ENCODE measurements around the gene GCLC.

GCLC gene

GRCh38 chr6:53546281-53546680, 1.4 kb upstream of the GCLC start:
- Histone ChIP-seq H3K9me3 (ENCODE audit: control extremely low read depth in 1 of 5, control insufficient read depth in 4 of 5, insufficient read depth in 2 of 5, low read depth in 1 of 5, low read length in 4 of 5) (peaks cover 0 to 3% (median 0%) of the 10 kb centered on the region in 5 experiments), H3K27me3 (replicated peaks in 2 of 5; ENCODE audit: control insufficient read depth in 4 of 5, insufficient read depth in 5 of 5, low read length in 4 of 5) (no peaks in the 10 kb centered on the region), H3K4me1 (ENCODE audit: control extremely low read depth in 1 of 4, control insufficient read depth in 4 of 4, insufficient read depth in 4 of 4, low read length in 3 of 4) (peaks cover 3 to 42% (median 27%) of the 10 kb centered on the region in 4 experiments), H3K4me3 (ENCODE audit: control insufficient read depth in 1 of 7, extremely low read depth in 1 of 7, insufficient read depth in 4 of 7, low read depth in 2 of 7, low read length in 6 of 7) (no peak overlapping the region), H3K36me3 (ENCODE audit: control insufficient read depth in 4 of 4, insufficient read depth in 4 of 4, low read length in 3 of 4) (no peaks in the 10 kb centered on the region), H3K27ac (ENCODE audit: insufficient read depth in 1 of 2, low read depth in 1 of 2, low read length in 2 of 2, poor library complexity in 1 of 2, severe bottlenecking in 2 of 2) (no peak overlapping the region)
- ChIA-PET CTCF (interaction anchor here (0.7 to 1.0 kb wide), 4 partner anchors 9 to 123 kb away, joined by 3 to 4 read pairs (median 3); no protein-coding TSS in a partner anchor), POLR2A (no interaction called here)
- 100% methylated on average over 1 of the region's 2 CpGs for whole genome bisulfite sequencing (ENCODE audit: insufficient coverage)
- no peak for DNase-seq

DNA sequence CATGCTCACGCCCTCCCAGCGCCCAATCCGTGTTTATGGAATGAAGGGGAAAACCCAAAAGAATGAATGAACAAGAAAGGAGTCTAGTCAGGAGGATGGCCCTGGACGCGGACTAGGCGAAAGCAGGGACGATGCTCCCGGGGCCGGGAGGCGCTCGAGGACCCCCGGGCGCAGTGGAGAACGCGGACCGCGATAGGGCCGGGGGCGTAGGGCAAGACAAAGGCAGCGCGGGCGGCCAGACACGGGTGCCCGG, 758 bp downstream of the GCLC start:
- Histone ChIP-seq H3K27ac (ENCODE audit: insufficient read depth in 1 of 2, low read depth in 1 of 2, low read length in 2 of 2, poor library complexity in 1 of 2, severe bottlenecking in 2 of 2) (peak overlapping the region; percentile 73 to 86), H3K4me1 (ENCODE audit: control extremely low read depth in 1 of 4, control insufficient read depth in 4 of 4, insufficient read depth in 4 of 4, low read length in 3 of 4) (peaks cover 3 to 47% (median 27%) of the 10 kb centered on the region in 4 experiments), H3K27me3 (replicated peaks in 2 of 5; ENCODE audit: control insufficient read depth in 4 of 5, insufficient read depth in 5 of 5, low read length in 4 of 5) (no peaks in the 10 kb centered on the region), H3K36me3 (ENCODE audit: control insufficient read depth in 4 of 4, insufficient read depth in 4 of 4, low read length in 3 of 4) (peaks cover 0 to 5% (median 1%) of the 10 kb centered on the region in 4 experiments), H3K9me3 (ENCODE audit: control extremely low read depth in 1 of 5, control insufficient read depth in 4 of 5, insufficient read depth in 2 of 5, low read depth in 1 of 5, low read length in 4 of 5) (no peaks in the 10 kb centered on the region), H3K4me3 (ENCODE audit: control insufficient read depth in 1 of 7, extremely low read depth in 1 of 7, insufficient read depth in 4 of 7, low read depth in 2 of 7, low read length in 6 of 7) (peak overlapping the region; percentile 74 to 91 (median 84))
- WGBS (ENCODE audit: insufficient coverage), result 0% methylated on average over 24 of the region's 24 CpGs
- ChIA-PET CTCF (interaction anchor here (1.2 to 1.7 kb wide), 6 partner anchors 12 to 118 kb away, joined by 3 to 13 read pairs (median 4); no protein-coding TSS in a partner anchor), POLR2A (no interaction called here)
- no peak for DNase-seq

DNA sequence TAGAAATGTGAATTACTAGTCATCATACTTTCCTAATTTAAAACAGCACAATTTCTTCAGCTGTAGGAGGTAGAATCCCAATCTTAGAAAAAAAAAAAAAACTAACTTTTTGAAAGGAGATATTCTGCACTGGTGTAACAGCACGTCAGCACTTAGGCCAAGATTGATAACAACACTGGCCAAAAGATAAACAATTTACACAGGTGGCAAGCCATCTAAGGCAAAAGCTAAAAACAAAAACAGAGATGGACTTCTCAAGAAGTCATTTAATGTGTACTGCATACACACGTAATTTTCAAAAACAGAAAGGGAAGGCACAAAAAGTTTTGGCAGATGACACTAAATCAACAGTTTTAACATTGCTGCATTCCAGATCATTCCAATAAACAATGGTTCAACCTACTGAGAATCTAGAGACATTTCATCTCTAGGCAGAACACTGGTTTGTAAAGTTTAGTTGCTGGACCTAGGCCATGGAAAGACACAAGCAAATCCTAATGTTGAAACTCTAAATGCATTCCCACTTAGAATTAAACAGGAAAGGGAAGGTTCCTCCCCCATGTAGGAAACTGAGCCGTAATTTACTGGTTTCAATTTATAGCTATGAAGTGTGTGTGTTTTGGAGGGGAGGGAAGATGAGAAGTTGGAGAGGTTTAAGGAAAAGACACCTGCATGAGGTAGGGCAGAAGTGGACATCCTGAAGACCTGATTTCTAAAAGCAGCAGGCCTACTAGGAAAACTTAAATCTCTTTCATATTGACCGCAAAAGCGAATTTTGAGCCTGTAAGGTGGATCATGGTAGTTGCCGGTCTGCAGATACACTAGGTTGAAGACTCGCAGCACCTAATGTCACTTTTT, 1.3 kb downstream of the GCLC start:
- POLR2A ChIA-PET, result no interaction called here
- no peaks in the 10 kb centered on the region for H3K9me3 ChIP-seq (ENCODE audit: control extremely low read depth in 1 of 5, control insufficient read depth in 4 of 5, insufficient read depth in 2 of 5, low read depth in 1 of 5, low read length in 4 of 5)
- CTCF ChIA-PET, result interaction anchor here (1.2 to 1.7 kb wide), 6 partner anchors 11 to 118 kb away, joined by 3 to 13 read pairs (median 4); no protein-coding TSS in a partner anchor
- H3K36me3 ChIP-seq (ENCODE audit: control insufficient read depth in 4 of 4, insufficient read depth in 4 of 4, low read length in 3 of 4), result peaks cover 0 to 6% (median 3%) of the 10 kb centered on the region in 4 experiments
- peaks cover 3 to 47% (median 26%) of the 10 kb centered on the region in 4 experiments for H3K4me1 ChIP-seq (ENCODE audit: control extremely low read depth in 1 of 4, control insufficient read depth in 4 of 4, insufficient read depth in 4 of 4, low read length in 3 of 4)
- H3K27ac ChIP-seq (ENCODE audit: insufficient read depth in 1 of 2, low read depth in 1 of 2, low read length in 2 of 2, poor library complexity in 1 of 2, severe bottlenecking in 2 of 2), result peak overlapping the region in 1 of 2 experiments; percentile 86
- no peaks in the 10 kb centered on the region for H3K27me3 ChIP-seq (replicated peaks in 2 of 5; ENCODE audit: control insufficient read depth in 4 of 5, insufficient read depth in 5 of 5, low read length in 4 of 5)
- DNase-seq, result peak in 2 of 3 donors; percentile 26 to 48
- 6% methylated on average over 6 of the region's 7 CpGs for whole genome bisulfite sequencing (ENCODE audit: insufficient coverage)
- peak overlapping the region; percentile 74 to 91 (median 84) for H3K4me3 ChIP-seq (ENCODE audit: control insufficient read depth in 1 of 7, extremely low read depth in 1 of 7, insufficient read depth in 4 of 7, low read depth in 2 of 7, low read length in 6 of 7)

- H3K36me3 ChIP-seq (ENCODE audit: control insufficient read depth in 4 of 4, insufficient read depth in 4 of 4, low read length in 3 of 4), result peaks cover 0 to 6% (median 3%) of the 10 kb centered on the region in 4 experiments
- H3K27me3 ChIP-seq (replicated peaks in 2 of 5; ENCODE audit: control insufficient read depth in 4 of 5, insufficient read depth in 5 of 5, low read length in 4 of 5), result no peaks in the 10 kb centered on the region
- ChIA-PET POLR2A (interaction anchor here (0.7 kb wide), 1 partner anchor 9 kb away, joined by 3 read pairs; no protein-coding TSS in a partner anchor), CTCF (interaction anchor here (0.7 to 0.9 kb wide), 2 partner anchors 10 to 19 kb away, joined by 3 read pairs; no protein-coding TSS in a partner anchor)
- 100% methylated on average over 5 of the region's 7 CpGs for WGBS (ENCODE audit: insufficient coverage)
- no peak overlapping the region for H3K27ac ChIP-seq (ENCODE audit: insufficient read depth in 1 of 2, low read depth in 1 of 2, low read length in 2 of 2, poor library complexity in 1 of 2, severe bottlenecking in 2 of 2)
- DNase-seq, result no peak
- H3K4me3 ChIP-seq (ENCODE audit: control insufficient read depth in 1 of 7, extremely low read depth in 1 of 7, insufficient read depth in 4 of 7, low read depth in 2 of 7, low read length in 6 of 7), result no peak overlapping the region
- H3K4me1 ChIP-seq (ENCODE audit: control extremely low read depth in 1 of 4, control insufficient read depth in 4 of 4, insufficient read depth in 4 of 4, low read length in 3 of 4), result peaks cover 3 to 36% (median 15%) of the 10 kb centered on the region in 4 experiments
- H3K9me3 ChIP-seq (ENCODE audit: control extremely low read depth in 1 of 5, control insufficient read depth in 4 of 5, insufficient read depth in 2 of 5, low read depth in 1 of 5, low read length in 4 of 5), result no peaks in the 10 kb centered on the region
These were observed 3.0 kb downstream of the GCLC start for GRCh38 chr6:53541900-53542299.

GRCh38 chr6:53540129-53540692, 4.7 kb downstream of the GCLC start:
- Histone ChIP-seq H3K36me3 (ENCODE audit: control insufficient read depth in 4 of 4, insufficient read depth in 4 of 4, low read length in 3 of 4) (peaks cover 0 to 6% (median 3%) of the 10 kb centered on the region in 4 experiments), H3K27me3 (replicated peaks in 2 of 5; ENCODE audit: control insufficient read depth in 4 of 5, insufficient read depth in 5 of 5, low read length in 4 of 5) (no peaks in the 10 kb centered on the region), H3K27ac (ENCODE audit: insufficient read depth in 1 of 2, low read depth in 1 of 2, low read length in 2 of 2, poor library complexity in 1 of 2, severe bottlenecking in 2 of 2) (no peak overlapping the region), H3K4me1 (ENCODE audit: control extremely low read depth in 1 of 4, control insufficient read depth in 4 of 4, insufficient read depth in 4 of 4, low read length in 3 of 4) (peaks cover 3 to 31% (median 12%) of the 10 kb centered on the region in 4 experiments), H3K4me3 (ENCODE audit: control insufficient read depth in 1 of 7, extremely low read depth in 1 of 7, insufficient read depth in 4 of 7, low read depth in 2 of 7, low read length in 6 of 7) (no peak overlapping the region), H3K9me3 (ENCODE audit: control extremely low read depth in 1 of 5, control insufficient read depth in 4 of 5, insufficient read depth in 2 of 5, low read depth in 1 of 5, low read length in 4 of 5) (no peaks in the 10 kb centered on the region)
- CTCF ChIA-PET, result interaction anchor here (0.9 to 1.8 kb wide), 5 partner anchors 9 to 55 kb away, joined by 3 to 10 read pairs (median 5); no protein-coding TSS in a partner anchor
- DNase-seq, result peak in 1 of 3 donors; percentile 15
- POLR2A ChIA-PET, result no interaction called here
- no CpG with 5 or more reads among the region's 4 CpGs for WGBS (ENCODE audit: insufficient coverage)

DNA sequence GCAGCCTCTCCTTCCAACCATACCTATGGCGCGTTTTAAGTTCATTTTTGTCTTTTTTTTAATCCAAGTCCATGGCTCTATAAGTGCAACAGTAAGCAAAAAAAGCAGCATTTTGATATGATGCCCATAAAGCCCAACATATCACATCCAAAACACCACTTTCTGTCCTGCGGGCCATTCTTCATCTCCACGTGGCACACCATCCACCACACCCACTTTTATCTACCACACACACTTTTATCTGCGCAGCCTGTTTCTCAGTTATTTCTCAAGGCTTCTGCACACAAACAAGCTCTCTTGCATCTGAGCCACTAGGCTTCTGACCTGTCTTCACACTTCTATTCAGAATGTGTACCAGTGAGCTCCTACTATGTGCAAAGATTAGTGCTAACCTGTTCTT, 5.3 kb downstream of the GCLC start:
- peak; percentile 40 to 63 (median 43) for DNase-seq
- no peak overlapping the region for H3K4me3 ChIP-seq (ENCODE audit: control insufficient read depth in 1 of 7, extremely low read depth in 1 of 7, insufficient read depth in 4 of 7, low read depth in 2 of 7, low read length in 6 of 7)
- H3K9me3 ChIP-seq (ENCODE audit: control extremely low read depth in 1 of 5, control insufficient read depth in 4 of 5, insufficient read depth in 2 of 5, low read depth in 1 of 5, low read length in 4 of 5), result no peaks in the 10 kb centered on the region
- POLR2A ChIA-PET, result interaction anchor here (0.6 kb wide), 1 partner anchor 1388 kb away, joined by 5 read pairs; no protein-coding TSS in a partner anchor
- peaks cover 0 to 6% (median 3%) of the 10 kb centered on the region in 4 experiments for H3K36me3 ChIP-seq (ENCODE audit: control insufficient read depth in 4 of 4, insufficient read depth in 4 of 4, low read length in 3 of 4)
- H3K27me3 ChIP-seq (replicated peaks in 2 of 5; ENCODE audit: control insufficient read depth in 4 of 5, insufficient read depth in 5 of 5, low read length in 4 of 5), result no peaks in the 10 kb centered on the region
- peaks cover 3 to 27% (median 11%) of the 10 kb centered on the region in 4 experiments for H3K4me1 ChIP-seq (ENCODE audit: control extremely low read depth in 1 of 4, control insufficient read depth in 4 of 4, insufficient read depth in 4 of 4, low read length in 3 of 4)
- CTCF ChIA-PET, result interaction anchor here (0.9 to 1.8 kb wide), 5 partner anchors 8 to 54 kb away, joined by 3 to 10 read pairs (median 5); no protein-coding TSS in a partner anchor
- 92% methylated on average over 5 of the region's 5 CpGs for WGBS (ENCODE audit: insufficient coverage)
- H3K27ac ChIP-seq (ENCODE audit: insufficient read depth in 1 of 2, low read depth in 1 of 2, low read length in 2 of 2, poor library complexity in 1 of 2, severe bottlenecking in 2 of 2), result no peak overlapping the region

Data from common myeloid progenitor, CD34-positive (primary cell).